Liver (tissue), 2 donors: Measurements from ENCODE around the gene CPT1A.

ENCODE experiments used
- CTCF ChIP-seq: fragments of 150-350 bp; IDR thresholded peaks from 2 replicates; pipeline ENCODE4 v1.5.1; 2017; ENCODE audit warnings: improper control_type of control experiment, low read depth, low read length; ENCODE audit not compliant: missing input control
- ZBTB33 ChIP-seq: IDR thresholded peaks from 2 replicates; pipeline ENCODE4 v1.6.1; 2016; ENCODE audit warnings: antibody characterized with exemption
- donor health status: healthy.

- no peak for TF ChIP-seq ZBTB33
- no peak for TF ChIP-seq CTCF
Measured at GRCh38 chr11:68829581-68829980, 12.1 kb downstream of the CPT1A start.
